ENCODE results near the gene RASL10A.

DNA sequence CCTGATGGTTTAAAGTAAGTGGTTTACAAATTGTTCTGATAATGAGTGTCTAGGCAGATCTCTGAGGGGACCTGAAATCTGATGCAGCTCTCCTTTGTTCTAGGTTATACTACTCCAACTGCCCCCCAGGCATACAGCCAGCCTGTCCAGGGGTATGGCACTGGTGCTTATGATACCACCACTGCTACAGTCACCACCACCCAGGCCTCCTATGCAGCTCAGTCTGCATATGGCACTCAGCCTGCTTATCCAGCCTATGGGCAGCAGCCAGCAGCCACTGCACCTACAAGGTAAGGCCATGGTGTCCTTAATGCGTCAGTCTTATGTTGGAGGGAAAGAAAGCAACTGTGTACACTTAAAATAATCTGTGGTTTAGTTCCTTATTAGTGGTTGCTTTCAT is 37.6 kb downstream of the RASL10A start:
- TF ChIP-seq, protein P1, sequence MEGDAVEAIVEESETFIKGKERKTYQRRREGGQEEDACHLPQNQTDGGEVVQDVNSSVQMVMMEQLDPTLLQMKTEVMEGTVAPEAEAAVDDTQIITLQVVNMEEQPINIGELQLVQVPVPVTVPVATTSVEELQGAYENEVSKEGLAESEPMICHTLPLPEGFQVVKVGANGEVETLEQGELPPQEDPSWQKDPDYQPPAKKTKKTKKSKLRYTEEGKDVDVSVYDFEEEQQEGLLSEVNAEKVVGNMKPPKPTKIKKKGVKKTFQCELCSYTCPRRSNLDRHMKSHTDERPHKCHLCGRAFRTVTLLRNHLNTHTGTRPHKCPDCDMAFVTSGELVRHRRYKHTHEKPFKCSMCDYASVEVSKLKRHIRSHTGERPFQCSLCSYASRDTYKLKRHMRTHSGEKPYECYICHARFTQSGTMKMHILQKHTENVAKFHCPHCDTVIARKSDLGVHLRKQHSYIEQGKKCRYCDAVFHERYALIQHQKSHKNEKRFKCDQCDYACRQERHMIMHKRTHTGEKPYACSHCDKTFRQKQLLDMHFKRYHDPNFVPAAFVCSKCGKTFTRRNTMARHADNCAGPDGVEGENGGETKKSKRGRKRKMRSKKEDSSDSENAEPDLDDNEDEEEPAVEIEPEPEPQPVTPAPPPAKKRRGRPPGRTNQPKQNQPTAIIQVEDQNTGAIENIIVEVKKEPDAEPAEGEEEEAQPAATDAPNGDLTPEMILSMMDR (conservative IDR thresholded peaks at IDR 0.05), result no peak
- TF ChIP-seq EZH2 (IDR thresholded peaks at IDR 0.05; ENCODE audit: low read depth), result no peak

Measured in PC-9 (cell line).